HL-60/S4 treated with retinoic acid at 250 ng/mL for 4 days and 3 days (cell line): ENCODE results near the gene LYRM9.
"Not testable (repeated sequence)": the region's sequence is repeated elsewhere in the genome, so short reads cannot be mapped to it uniquely, and the experiment has no call there.

ENCODE experiments used
- in situ Hi-C: fragments of 300-500 bp; cut with MboI; formaldehyde crosslinking; loops from 2 replicates; pipeline ENCODE4 v1.7.0; 2022; ENCODE audit warnings: low sequenced_read_pairs

LYRM9 gene

GRCh38 chr17:27892866-27893769 is at the start of gene LYRM9:
TSS of gene LYRM9 (minus strand) at chr17:27893365. CDS start at chr17:27882694, 10,671 bp downstream.
- in situ Hi-C loops = loop anchor here (25.0 kb wide), 2 partner anchors 131 to 281 kb away; no protein-coding TSS in a partner anchor

GRCh38 chr17:27940503-27941428 is 47.6 kb upstream of the LYRM9 start:
- in situ Hi-C loops = no loop called here

- in situ Hi-C loops = no loop called here
Measured at GRCh38 chr17:27939474-27940465, 46.6 kb upstream of the LYRM9 start.

GRCh38 chr17:27938864-27939263 is 45.7 kb upstream of the LYRM9 start:
- in situ Hi-C loops = no loop called here

GRCh38 chr17:27938241-27938640 is 45.1 kb upstream of the LYRM9 start:
- in situ Hi-C loops = no loop called here

GRCh38 chr17:27937025-27937546 is 43.9 kb upstream of the LYRM9 start:
- in situ Hi-C loops = no loop called here

- in situ Hi-C loops = no loop called here
Measured at GRCh38 chr17:27930000-27930399, 36.8 kb upstream of the LYRM9 start.

- in situ Hi-C loops = no loop called here
Measured at GRCh38 chr17:27928587-27928986, 35.4 kb upstream of the LYRM9 start.

GRCh38 chr17:27927781-27928180 is 34.6 kb upstream of the LYRM9 start:
- in situ Hi-C loops = no loop called here

GRCh38 chr17:27921599-27921998 is 28.4 kb upstream of the LYRM9 start:
- in situ Hi-C loops = no loop called here

GRCh38 chr17:27921077-27921476 is 27.9 kb upstream of the LYRM9 start:
- in situ Hi-C loops = no loop called here

GRCh38 chr17:27920569-27920968 is 27.4 kb upstream of the LYRM9 start:
- in situ Hi-C loops = no loop called here

- in situ Hi-C loops = no loop called here
Measured at GRCh38 chr17:27919079-27919478, 25.9 kb upstream of the LYRM9 start.

GRCh38 chr17:27918498-27918897 is 25.3 kb upstream of the LYRM9 start:
- in situ Hi-C loops = no loop called here

GRCh38 chr17:27917000-27917399 is 23.8 kb upstream of the LYRM9 start:
- in situ Hi-C loops = no loop called here

- in situ Hi-C loops = no loop called here
Measured at GRCh38 chr17:27915709-27916108, 22.5 kb upstream of the LYRM9 start.

GRCh38 chr17:27914382-27914781 is 21.2 kb upstream of the LYRM9 start:
- in situ Hi-C loops = no loop called here

GRCh38 chr17:27912964-27913363 is 19.8 kb upstream of the LYRM9 start:
- in situ Hi-C loops = no loop called here

- in situ Hi-C loops = not testable (repeated sequence)
Measured at GRCh38 chr17:27912299-27912698, 19.1 kb upstream of the LYRM9 start.

- in situ Hi-C loops = no loop called here
Measured at GRCh38 chr17:27907976-27908558, 14.9 kb upstream of the LYRM9 start.
